ENCODE results near the gene NCKAP5. TPM values are rescaled to one million over a fixed set of nuclear protein-coding genes. Genes with fewer than 3 reads are reported as not detected.

Gene NCKAP5
- total RNA-seq, 1 experiment from 2014 or later = not detected

GRCh38 chr2:132664096-132664495 lies 904.2 kb downstream of the NCKAP5 start:
- no peaks in the 10 kb centered on the region for H3K4me1 Mint-ChIP-seq (ENCODE audit: insufficient read depth, unreplicated experiment)
- intact Hi-C loops (cut with micrococcal nuclease) = no loop called here

GRCh38 chr2:132662732-132663131 lies 905.5 kb downstream of the NCKAP5 start:
- Mint-ChIP-seq H3K36me3 (ENCODE audit: insufficient read depth, unreplicated experiment) (no peaks in the 10 kb centered on the region), H3K27ac (ENCODE audit: low read depth, unreplicated experiment) (no peak overlapping the region), H3K27me3 (ENCODE audit: insufficient read depth, unreplicated experiment) (peaks cover 26% of the 10 kb centered on the region), H3K4me3 (ENCODE audit: unreplicated experiment) (no peak overlapping the region), H3K9me3 (ENCODE audit: unreplicated experiment) (no peaks in the 10 kb centered on the region), H3K4me1 (ENCODE audit: insufficient read depth, unreplicated experiment) (no peaks in the 10 kb centered on the region)
- no peak for TF ChIP-seq CTCF (IDR thresholded peaks at IDR 0.05; ENCODE audit: unreplicated experiment)
- no peak for DNase-seq (ENCODE audit: unreplicated experiment)
- no TSS peak for BruUV-seq (replicated peaks)
- CTCF ChIA-PET = no interaction called here
- POLR2A ChIA-PET = no interaction called here
- intact Hi-C loops (cut with micrococcal nuclease) = no loop called here

More at GRCh38 chr2:132664096-132664495, 904.2 kb downstream of the NCKAP5 start:
- H3K36me3 Mint-ChIP-seq (ENCODE audit: insufficient read depth, unreplicated experiment) = no peaks in the 10 kb centered on the region
- TF ChIP-seq CTCF (IDR thresholded peaks at IDR 0.05; ENCODE audit: unreplicated experiment) = no peak
- H3K4me3 Mint-ChIP-seq (ENCODE audit: unreplicated experiment) = no peak overlapping the region
- no peak overlapping the region for H3K27ac Mint-ChIP-seq (ENCODE audit: low read depth, unreplicated experiment)
- POLR2A ChIA-PET = no interaction called here
- peaks cover 29% of the 10 kb centered on the region for H3K27me3 Mint-ChIP-seq (ENCODE audit: insufficient read depth, unreplicated experiment)
- CTCF ChIA-PET = interaction anchor here (1.4 kb wide), 1 partner anchor 18 kb away, joined by 3 read pairs; no protein-coding TSS in a partner anchor
- peak; percentile 3 for DNase-seq (ENCODE audit: unreplicated experiment)
- BruUV-seq (replicated peaks) = no TSS peak
- H3K9me3 Mint-ChIP-seq (ENCODE audit: unreplicated experiment) = no peaks in the 10 kb centered on the region

- peaks cover 12% of the 10 kb centered on the region for H3K27me3 Mint-ChIP-seq (ENCODE audit: insufficient read depth, unreplicated experiment)
- no peaks in the 10 kb centered on the region for H3K36me3 Mint-ChIP-seq (ENCODE audit: insufficient read depth, unreplicated experiment)
- ChIA-PET CTCF (interaction anchor here (0.9 to 1.6 kb wide), 6 partner anchors 9 to 1184 kb away, joined by 3 to 6 read pairs (median 3); no protein-coding TSS in a partner anchor), POLR2A (no interaction called here)
- no peaks in the 10 kb centered on the region for H3K4me1 Mint-ChIP-seq (ENCODE audit: insufficient read depth, unreplicated experiment)
- H3K27ac Mint-ChIP-seq (ENCODE audit: low read depth, unreplicated experiment) = no peak overlapping the region
- DNase-seq (ENCODE audit: unreplicated experiment) = no peak
- no peak for TF ChIP-seq CTCF (IDR thresholded peaks at IDR 0.05; ENCODE audit: unreplicated experiment)
- no TSS peak for BruUV-seq (replicated peaks)
- H3K9me3 Mint-ChIP-seq (ENCODE audit: unreplicated experiment) = no peaks in the 10 kb centered on the region
- no peak overlapping the region for H3K4me3 Mint-ChIP-seq (ENCODE audit: unreplicated experiment)
- intact Hi-C loops (cut with micrococcal nuclease) = loop anchor here (10.0 kb wide), 1 partner anchor 115 kb away; no protein-coding TSS in a partner anchor
Observed at GRCh38 chr2:132659331-132659730, 908.9 kb downstream of the NCKAP5 start.

- ChIA-PET CTCF (interaction anchor here (1.1 kb wide), 1 partner anchor 308 kb away, joined by 3 read pairs; no protein-coding TSS in a partner anchor), POLR2A (no interaction called here)
- no peak for TF ChIP-seq CTCF (IDR thresholded peaks at IDR 0.05; ENCODE audit: unreplicated experiment)
- Mint-ChIP-seq H3K27ac (ENCODE audit: low read depth, unreplicated experiment) (no peak overlapping the region), H3K4me1 (ENCODE audit: insufficient read depth, unreplicated experiment) (no peaks in the 10 kb centered on the region), H3K36me3 (ENCODE audit: insufficient read depth, unreplicated experiment) (no peaks in the 10 kb centered on the region), H3K4me3 (ENCODE audit: unreplicated experiment) (no peak overlapping the region), H3K27me3 (ENCODE audit: insufficient read depth, unreplicated experiment) (no peaks in the 10 kb centered on the region), H3K9me3 (ENCODE audit: unreplicated experiment) (no peaks in the 10 kb centered on the region)
- no TSS peak for BruUV-seq (replicated peaks)
- no peak for DNase-seq (ENCODE audit: unreplicated experiment)
- intact Hi-C loops (cut with micrococcal nuclease) = loop anchor here (10.0 kb wide), 1 partner anchor 112 kb away; no protein-coding TSS in a partner anchor
Observed at GRCh38 chr2:132656266-132656975, 911.8 kb downstream of the NCKAP5 start.

Measured in MCF 10A (cell line).